Measurements from ENCODE around the gene PHC1. TPM values are rescaled to one million over a fixed set of nuclear protein-coding genes. Genes with fewer than 3 reads are reported as not detected.

PHC1 gene
- total and polyA plus RNA-seq, 11 donors, result 14.1 to 38.2 (median 24.7) TPM

DNA sequence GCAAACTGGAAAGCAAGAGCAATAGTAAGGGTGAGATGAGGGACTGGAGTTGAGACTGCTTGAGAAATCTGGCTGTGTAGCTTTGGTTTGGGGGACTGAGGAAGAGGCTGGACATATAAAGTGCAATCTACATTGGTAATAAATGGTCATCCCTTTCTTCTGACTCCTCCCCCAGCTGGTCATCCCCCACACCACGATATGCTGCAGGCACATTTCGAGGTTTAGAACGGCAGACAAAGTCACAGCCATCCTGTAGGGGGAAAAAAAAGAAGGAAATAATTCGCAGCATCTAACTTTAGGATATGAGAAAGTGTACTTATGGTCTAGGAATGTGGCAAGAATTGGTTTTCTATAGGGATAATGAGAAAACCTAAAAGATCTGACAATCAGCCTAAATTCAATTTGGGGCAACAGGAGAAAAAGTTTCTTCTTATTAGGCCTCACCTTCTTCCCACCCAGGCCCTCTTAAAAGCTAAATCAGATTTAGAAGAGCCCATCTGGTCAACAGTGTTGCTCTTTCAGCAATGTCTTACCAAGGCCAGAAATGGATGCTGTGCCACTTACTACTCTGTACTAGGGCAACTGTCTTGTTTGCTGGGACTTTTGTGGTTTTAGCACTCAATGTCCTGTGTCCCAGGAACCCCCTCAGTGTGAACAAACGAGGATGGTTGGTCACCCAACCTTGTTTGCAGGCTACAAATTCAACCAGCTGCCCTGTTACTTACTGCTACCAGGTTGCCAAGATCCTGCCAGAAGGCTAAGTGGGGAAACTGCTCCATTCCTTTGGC, 27.6 kb downstream of the PHC1 start:
- no peak for DNase-seq
- no peak for ATAC-seq
- peaks cover 0 to 83% (median 75%) of the 10 kb centered on the region in 9 donors for H3K36me3 ChIP-seq
- no peaks in the 10 kb centered on the region for H3K27me3 ChIP-seq
- no peak overlapping the region for H3K4me3 ChIP-seq
- H3K4me1 ChIP-seq, result peaks cover 0 to 10% (median under 1%) of the 10 kb centered on the region in 12 donors
- no peak overlapping the region for H3K27ac ChIP-seq
- TF ChIP-seq POLR2A (IDR thresholded peaks at IDR 0.05), result no peak
- TF ChIP-seq, protein P1, sequence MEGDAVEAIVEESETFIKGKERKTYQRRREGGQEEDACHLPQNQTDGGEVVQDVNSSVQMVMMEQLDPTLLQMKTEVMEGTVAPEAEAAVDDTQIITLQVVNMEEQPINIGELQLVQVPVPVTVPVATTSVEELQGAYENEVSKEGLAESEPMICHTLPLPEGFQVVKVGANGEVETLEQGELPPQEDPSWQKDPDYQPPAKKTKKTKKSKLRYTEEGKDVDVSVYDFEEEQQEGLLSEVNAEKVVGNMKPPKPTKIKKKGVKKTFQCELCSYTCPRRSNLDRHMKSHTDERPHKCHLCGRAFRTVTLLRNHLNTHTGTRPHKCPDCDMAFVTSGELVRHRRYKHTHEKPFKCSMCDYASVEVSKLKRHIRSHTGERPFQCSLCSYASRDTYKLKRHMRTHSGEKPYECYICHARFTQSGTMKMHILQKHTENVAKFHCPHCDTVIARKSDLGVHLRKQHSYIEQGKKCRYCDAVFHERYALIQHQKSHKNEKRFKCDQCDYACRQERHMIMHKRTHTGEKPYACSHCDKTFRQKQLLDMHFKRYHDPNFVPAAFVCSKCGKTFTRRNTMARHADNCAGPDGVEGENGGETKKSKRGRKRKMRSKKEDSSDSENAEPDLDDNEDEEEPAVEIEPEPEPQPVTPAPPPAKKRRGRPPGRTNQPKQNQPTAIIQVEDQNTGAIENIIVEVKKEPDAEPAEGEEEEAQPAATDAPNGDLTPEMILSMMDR (IDR thresholded peaks at IDR 0.05), result no peak
- WGBS, 4 donors, result 65 to 75% (median 72%) methylated on average over 5 of the region's 5 CpGs
- intact Hi-C loops (cut with DNase I), result no loop called here
- no peaks in the 10 kb centered on the region for H3K9me3 ChIP-seq

DNA sequence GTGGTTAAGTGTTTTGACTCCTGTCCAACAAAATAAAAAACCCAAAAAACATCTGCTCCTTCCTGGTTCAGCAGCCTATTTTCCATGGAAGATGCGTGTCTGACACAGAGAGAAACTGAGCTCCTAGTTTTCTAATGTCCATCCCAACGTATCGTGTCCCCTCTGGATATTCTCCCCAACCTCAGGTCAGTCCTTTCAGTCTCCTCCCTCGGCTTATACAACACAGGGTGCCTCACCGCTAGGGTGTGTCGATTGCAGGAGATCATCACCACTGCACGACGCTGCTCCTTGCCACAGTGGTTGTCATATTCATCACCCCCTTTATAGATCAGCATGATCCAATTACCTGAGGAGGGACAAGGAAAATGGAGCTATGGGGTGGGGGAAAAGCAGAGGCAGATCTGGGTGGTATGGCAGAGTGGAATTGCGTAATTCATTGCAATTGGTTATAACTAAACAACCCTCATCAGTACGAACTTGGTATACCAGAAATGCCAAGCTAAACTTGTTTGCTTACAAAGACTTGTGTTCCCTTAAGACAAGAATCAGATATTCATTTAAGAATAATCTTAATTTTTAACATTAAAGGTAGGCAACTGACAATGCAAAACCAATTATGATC, 29.4 kb downstream of the PHC1 start:
- ATAC-seq, result no peak
- Histone ChIP-seq H3K27me3 (no peaks in the 10 kb centered on the region), H3K4me1 (peaks cover 0 to 28% (median 14%) of the 10 kb centered on the region in 12 donors), H3K4me3 (no peak overlapping the region), H3K27ac (no peak overlapping the region), H3K9me3 (no peaks in the 10 kb centered on the region), H3K36me3 (peaks cover 0 to 65% (median 57%) of the 10 kb centered on the region in 9 donors)
- intact Hi-C loops (cut with DNase I), result no loop called here
- no peak for TF ChIP-seq POLR2A (IDR thresholded peaks at IDR 0.05)
- TF ChIP-seq, protein P1 (IDR thresholded peaks at IDR 0.05), result no peak
- WGBS, 4 donors, result 91 to 94% (median 92%) methylated on average over 10 of the region's 10 CpGs
- no peak for DNase-seq

DNA sequence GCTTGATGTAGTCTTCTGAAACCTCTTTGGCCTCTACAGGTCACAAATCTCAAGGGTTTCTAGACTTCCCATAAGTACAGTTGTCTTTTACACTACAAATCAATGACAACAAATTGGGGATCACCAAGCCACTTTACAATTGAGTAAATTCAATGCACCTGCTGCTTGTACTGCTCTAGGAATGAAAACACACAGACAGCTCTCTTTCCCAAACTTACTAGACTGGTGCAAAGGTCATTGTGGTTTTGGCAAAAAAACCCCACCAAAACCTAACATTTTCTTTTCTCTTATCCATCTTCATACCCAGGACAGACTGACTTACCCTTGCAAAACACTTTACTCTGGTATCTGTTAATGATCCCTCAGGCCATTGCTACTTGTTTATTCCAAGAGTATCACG, 32.4 kb downstream of the PHC1 start:
- no peaks in the 10 kb centered on the region for H3K9me3 ChIP-seq
- H3K4me3 ChIP-seq, result no peak overlapping the region
- intact Hi-C loops (cut with DNase I), result no loop called here
- no peak overlapping the region for H3K27ac ChIP-seq
- H3K36me3 ChIP-seq, result peaks cover 0 to 54% (median 45%) of the 10 kb centered on the region in 9 donors
- no peaks in the 10 kb centered on the region for H3K27me3 ChIP-seq
- H3K4me1 ChIP-seq, result peaks cover 0 to 42% (median 20%) of the 10 kb centered on the region in 12 donors
- DNase-seq (no peak), ATAC-seq (no peak)
- TF ChIP-seq, protein P1 (IDR thresholded peaks at IDR 0.05), result no peak
- TF ChIP-seq POLR2A (IDR thresholded peaks at IDR 0.05), result no peak
- 67 to 88% (median 82%) methylated on average over 1 of the region's 1 CpG for WGBS, 4 donors

DNA sequence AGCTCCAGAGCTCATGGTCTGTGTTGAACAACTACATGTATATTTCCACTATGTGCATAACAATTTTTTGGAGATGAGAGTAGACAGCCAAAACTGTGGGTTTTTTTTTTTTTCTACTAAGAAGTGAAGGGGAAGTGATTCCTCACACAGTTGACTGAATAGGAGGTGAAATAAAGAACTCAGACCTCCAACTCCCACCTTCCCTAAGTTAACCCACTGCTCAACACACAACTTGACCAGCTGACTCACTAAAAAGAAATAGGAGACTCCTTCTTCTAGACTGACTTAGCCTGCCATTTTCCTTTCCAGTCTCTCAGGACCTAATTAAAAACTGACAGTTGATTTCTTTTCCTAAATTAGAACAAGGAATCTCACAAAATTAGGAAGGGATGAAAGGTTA, 33.4 kb downstream of the PHC1 start:
- intact Hi-C loops (cut with DNase I), result loop anchor here in 2 of 10 donors (2.0 kb wide), 2 partner anchors 33 to 91 kb away; partner anchors contain the start of gene PHC1 (in 1 of the 2)

More for the DNA sequence above, 33.4 kb downstream of the PHC1 start:
- Histone ChIP-seq H3K9me3 (peaks cover 0 to 2% (median 0%) of the 10 kb centered on the region in 12 donors), H3K27me3 (no peaks in the 10 kb centered on the region), H3K27ac (no peak overlapping the region), H3K4me1 (peaks cover 0 to 50% (median 20%) of the 10 kb centered on the region in 12 donors), H3K36me3 (peaks cover 0 to 44% (median 35%) of the 10 kb centered on the region in 9 donors), H3K4me3 (peak overlapping the region in 4 of 12 donors; percentile 19 to 90 (median 73))
- DNase-seq (no peak), ATAC-seq (no peak)
- TF ChIP-seq, protein P1 (IDR thresholded peaks at IDR 0.05), result no peak

Data from heart left ventricle (tissue), 16 donors.